Urothelium cell line (cell line): Measurements from ENCODE around the gene SMIM21.

Experiments
- DNase-seq: peaks from one replicate; pipeline ENCODE4 v3.0.0; 2011; ENCODE audit warnings: low spot score, mixed read lengths
- FAIRE-seq: peaks from 2 replicates; lab custom pipeline; 2011; peaks lifted over from hg19 to GRCh38; lab: Jason Lieb, UNC

The SMIM21 gene

DNA sequence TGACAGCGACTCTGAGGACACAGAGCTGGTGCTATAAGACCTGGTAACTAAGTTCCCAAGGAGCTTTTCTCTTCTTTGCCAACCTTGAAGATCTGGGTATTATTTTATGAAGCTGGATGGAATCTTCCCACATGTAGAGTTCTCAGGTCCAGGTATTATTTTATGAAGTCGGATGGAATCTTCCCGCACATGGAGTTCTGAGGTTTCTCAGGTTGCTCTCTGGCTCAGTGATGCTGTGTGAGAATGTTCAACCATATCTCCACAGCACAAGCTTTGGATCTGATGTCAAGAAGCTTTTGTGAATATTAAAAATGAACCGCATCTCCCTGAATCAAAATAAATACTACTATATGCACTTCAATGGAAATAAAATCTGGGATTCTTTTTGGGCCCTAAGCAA, at the start of gene SMIM21:
Gene SMIM21 (minus strand): TSS at position 101 of the 400 bp plus-strand sequence. CDS start 140 bp downstream, outside the sequence.
- no peak for DNase-seq
- FAIRE-seq, result no peak

DNA sequence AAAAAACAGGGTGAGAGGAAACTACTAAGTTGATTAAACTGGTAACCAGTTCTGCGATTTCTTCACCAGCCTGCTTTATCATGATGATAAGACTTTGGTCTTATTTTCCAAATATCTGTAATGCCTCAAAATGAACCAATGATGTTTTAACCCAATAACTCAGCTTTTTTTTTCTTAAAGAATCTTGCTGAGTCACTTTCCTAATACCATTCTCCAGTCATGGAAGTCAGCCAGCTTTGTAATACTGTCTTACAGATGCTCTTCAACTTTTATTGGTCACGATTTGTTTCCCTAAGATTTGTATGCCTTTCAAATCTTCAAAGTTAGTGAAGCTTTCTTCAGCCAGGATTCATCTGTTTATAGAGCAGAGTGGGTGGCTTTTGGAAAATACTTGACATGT, 47.7 kb upstream of the SMIM21 start:
- FAIRE-seq (no peak), DNase-seq (no peak)

DNA sequence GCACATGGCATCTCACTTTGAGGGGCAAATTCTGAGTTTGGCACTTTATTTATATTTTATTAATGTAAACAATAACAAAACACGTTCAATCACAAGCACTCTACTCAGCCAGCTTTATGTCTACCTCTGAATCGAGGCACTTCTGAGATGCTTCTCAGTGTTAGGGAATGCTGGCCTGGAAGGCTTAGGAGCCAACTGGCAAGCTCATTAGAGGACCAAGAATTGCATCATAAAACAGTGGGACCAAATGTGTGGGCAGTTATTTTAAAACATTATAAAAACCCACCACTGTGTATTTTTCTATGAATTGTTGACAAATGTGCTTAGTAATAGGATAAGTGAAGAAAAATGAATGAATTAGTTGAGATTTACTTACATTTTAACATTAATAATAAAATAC, 46.8 kb upstream of the SMIM21 start:
- FAIRE-seq (no peak), DNase-seq (no peak)

DNA sequence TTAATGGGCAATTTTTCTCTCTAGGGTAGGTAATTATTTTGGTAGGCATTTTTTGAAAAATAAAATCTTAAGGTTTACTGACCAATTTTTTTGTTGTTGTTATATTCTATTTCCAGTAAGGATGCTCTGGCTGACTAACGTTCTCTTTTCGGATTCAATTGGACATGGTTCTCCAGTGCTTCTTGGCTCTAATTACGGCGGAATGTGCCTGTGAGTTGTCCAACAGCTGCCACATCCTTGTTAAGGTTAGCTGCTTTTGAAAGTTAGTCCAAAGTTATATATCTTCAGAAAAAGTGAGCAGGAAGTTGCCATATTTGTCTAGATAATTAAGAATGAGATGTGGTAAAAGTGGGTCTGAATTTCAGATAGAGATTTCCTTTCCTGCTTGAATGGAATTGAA, 45.8 kb upstream of the SMIM21 start:
- DNase-seq (no peak), FAIRE-seq (no peak)

DNA sequence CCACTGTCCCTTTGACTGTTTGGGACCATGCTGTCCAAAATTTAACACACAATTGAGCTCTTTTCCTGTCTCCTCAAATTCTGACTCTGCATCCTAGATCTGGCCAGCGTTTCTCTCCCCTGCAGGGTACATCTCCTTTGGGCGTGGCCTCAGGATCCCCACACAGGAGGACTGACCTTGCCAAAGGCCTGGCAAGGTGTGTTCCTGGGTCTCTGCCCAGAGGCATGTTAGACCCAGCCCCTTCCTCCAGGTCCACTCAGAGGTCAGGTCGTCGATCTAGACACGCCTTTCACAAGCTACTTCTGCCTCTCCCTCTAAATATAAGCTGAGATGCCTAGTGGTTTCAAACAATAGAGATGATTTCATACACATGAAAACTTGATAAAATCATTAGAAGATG, 45.4 kb upstream of the SMIM21 start:
- FAIRE-seq, result no peak
- DNase-seq, result no peak

DNA sequence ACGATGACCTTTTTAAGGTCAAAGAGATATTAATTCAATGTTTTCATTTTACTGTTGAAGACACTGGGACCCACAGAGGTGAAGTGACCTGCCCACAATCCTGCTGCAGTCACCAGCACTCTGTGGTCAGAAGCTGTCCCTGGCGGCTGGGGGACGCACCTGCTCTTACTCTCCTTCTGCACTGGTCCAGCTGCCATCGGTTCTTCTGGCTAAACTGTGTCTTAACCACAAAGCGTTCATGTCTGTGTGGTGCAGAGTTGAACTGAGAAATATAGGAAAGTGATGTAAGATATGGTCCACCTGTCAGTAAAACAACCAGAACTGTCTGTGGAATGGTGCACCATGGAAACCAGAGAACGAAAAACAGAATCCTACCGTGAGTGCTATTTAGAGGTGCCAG, 44.9 kb upstream of the SMIM21 start:
- FAIRE-seq (no peak), DNase-seq (no peak)

DNA sequence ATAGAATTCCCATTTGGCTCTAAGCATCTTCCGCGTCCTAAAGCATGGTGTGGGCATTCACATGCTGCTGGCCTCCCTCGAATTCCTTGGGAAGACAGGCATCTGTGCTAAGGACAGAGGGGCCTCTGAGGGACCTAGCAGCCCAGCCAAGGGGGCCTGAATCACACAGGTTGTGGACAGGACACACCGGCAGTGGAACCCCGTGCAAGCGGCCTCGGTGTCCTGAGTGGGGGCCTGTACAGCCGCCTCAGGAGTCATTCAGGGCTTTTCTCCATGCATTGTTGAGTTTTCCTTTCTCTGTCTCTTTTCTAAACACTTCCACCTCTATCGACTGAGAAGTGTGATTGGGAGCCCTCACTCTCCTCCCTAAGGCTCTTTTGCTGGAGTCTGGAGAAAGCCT, 44.3 kb upstream of the SMIM21 start:
- no peak for DNase-seq
- FAIRE-seq, result no peak

DNA sequence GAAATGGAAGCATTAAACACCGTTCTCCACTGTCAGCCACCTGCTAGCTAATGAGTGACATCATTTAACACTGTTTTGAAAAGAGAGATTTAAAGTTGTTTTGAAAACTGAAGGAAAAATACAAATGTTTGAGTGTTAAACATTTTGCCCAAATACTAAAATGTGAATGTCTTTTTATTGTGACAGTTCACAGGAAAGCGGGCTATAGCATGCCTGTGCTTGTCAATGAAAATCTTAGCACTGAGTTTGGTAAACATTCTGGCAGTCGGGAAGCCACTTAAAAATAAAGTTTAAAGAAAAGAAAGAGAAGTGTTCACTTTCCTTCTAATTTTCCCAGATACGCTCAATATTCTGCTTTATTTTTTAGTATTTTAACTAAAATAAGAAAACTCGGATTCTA, 40.3 kb upstream of the SMIM21 start:
- FAIRE-seq, result no peak
- no peak for DNase-seq

DNA sequence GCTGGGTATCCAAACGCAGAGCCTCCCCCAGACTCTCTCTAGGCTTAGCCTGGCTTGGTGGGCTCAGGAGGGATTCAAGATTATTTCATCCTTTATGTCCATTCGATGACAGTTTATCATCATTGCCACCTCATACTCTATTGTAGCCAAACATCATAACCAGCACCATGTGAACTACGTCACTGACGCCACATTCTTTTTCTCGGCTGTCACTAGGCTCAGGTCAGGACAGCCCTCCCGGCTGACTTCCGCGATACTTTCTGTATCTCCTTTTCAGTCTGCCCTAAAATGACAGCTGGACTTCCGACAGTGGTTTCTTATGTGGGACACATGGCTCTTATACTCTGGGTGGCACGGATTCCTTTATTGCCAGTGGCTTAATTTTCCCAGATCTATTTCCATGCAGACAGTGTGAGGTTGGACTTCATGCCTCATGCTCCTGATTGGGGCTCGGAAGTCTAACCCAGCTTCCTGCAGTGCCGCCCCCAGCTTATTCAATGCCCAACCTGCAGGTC, 39.8 kb upstream of the SMIM21 start:
- DNase-seq (no peak), FAIRE-seq (no peak)

DNA sequence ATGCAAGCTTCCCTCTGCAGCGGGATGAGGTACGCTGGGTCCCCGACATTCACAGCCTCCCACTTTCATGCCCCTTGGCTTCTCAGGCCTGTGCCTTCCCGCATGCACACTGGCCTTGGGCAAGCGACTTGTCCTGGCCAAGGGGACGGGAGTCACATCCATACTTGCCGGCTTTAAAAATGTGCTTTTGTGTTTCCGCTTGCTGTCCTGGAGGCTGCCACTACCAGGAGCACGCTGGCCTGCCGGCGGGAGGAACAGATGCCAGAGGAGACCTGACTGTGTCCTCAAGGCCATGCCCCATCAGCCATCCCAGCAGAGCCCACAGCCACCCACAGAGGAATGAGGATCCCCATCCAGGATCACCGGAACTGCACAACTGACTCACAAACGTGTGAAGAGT, 36.9 kb upstream of the SMIM21 start:
- no peak for FAIRE-seq
- DNase-seq, result no peak

DNA sequence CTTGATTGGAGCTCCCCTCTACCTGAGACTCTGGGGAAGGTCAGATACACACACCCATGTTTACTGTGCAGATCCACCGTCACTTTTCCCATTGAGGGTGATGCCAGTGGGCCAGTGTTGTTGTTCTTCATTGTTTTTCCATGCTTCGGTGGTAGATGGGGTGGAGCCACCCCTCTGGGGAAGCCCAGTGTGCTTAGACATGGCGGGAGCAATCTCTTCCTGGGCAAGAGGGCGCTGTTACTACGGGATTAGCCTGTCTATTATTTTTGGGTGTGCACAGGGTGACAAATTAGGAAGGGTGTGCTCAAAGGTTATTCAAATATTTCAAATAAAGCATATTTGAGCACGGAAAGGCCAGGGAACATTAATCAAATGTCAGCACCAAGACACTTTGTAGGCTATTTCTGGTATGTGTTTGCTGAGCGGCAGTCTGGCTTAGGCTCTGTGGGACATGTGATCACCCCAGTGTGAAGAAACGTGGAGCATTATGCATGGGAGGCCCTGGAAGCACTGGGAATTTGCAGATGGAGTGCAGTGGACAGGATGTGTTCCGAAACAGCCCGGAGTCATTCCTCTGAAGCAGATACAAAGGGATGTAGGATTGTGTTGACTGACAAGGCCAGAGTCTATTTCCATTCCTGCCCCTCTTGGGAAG, 34.8 kb upstream of the SMIM21 start:
- FAIRE-seq (no peak), DNase-seq (no peak)

DNA sequence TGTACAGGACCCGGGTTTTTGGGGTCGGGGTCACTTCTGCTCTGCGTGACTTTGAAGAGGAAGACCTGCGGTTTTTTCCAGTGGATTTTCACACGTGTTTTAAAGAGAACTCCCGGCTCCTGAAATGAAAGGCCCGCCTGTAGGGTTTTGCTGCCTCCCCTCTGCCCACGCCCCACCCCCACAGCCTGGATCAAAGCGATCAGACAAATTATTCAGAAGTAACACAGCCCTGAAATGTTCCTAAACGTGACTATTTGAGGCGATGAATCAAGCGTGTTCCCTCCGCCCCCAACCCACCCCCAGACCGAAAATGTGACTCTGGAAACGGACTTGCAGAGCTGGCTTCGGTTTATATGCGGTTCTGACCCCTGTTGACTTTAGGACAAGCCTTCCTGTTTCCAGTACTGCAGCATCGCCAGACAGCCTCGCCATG, 28.7 kb upstream of the SMIM21 start:
- no peak for FAIRE-seq
- DNase-seq, result no peak

DNA sequence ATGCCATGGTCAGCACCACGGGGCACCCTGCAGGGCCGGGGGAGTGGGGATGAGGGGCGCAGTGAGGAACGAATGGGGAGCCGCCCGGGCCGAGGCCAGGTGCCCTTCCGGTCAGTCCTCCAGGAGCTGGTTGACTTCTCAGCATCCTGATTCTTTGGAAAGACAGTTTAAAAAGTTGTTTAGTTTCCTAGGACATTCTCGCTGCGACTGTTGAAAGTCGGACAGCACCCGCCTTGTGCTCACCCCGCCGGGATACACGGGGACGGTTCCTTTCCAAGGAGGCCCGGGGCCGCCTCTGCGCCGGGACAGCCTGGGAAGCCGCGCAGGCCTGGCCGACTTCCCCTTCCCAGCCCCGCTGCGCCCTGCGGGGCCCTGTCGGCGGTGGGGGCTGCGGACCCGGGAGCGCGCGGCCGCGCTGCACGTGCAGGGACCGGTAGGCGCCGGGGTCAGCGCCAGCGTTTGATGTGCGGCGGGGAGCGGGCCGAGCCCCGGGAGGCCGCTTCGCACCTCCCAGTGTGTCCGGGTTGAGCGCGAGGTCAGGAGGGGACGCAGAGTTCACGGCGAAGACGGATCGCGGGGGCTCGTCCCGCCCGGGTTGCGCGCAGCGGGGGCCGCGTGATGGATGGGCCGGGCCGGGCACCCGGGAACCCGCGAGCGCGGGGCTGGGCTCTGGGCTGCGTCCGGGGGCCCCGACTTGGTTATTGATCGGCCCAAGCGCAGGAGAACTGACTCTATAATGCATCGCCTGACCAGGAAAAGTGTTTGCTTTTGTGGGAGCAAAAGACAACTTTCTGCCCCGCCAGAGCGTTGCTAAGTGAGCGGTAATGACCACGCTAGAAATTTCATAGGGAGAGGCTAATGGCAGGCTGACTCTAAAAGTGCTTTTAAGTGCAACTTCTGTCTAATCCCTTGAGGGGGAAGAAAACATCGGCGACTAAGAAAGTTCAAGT, 28.0 kb upstream of the SMIM21 start:
- DNase-seq, result no peak
- FAIRE-seq, result no peak

DNA sequence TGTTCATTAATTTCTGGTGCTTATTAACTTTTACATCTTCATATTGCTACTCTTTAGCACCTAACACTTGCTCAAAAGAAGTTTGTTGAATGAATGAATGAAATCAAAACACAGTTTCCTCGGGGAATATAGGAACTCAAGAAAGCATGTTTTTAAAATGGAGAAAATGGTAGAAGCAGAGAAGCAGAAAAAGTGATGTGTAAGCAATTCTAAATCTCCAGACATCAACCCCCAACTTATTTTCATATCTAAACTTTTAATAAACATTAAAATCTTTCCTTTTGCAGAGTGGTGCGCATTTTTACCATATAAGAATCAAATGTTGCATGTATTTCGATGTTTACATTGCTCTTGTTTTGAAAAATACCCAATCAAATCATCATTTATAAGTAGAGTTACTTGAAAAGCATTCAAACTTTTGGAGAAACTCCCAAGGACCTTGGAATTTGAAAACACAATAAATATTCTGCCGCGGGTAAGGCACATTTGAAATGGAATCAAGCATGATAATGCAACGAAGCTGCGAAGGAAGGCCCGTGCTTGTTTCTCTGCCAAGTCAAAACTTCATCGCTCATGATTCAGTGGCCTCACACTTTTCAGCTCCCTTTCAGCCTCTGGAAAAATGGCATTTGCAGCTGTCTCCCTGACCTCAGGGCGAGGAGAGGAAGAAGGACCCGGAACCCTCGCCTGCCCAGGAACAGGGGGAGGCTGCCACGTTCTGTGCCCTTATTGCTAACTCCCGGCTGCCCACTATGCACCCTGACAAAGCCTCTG, 26.7 kb upstream of the SMIM21 start:
- FAIRE-seq, result no peak
- DNase-seq, result no peak

DNA sequence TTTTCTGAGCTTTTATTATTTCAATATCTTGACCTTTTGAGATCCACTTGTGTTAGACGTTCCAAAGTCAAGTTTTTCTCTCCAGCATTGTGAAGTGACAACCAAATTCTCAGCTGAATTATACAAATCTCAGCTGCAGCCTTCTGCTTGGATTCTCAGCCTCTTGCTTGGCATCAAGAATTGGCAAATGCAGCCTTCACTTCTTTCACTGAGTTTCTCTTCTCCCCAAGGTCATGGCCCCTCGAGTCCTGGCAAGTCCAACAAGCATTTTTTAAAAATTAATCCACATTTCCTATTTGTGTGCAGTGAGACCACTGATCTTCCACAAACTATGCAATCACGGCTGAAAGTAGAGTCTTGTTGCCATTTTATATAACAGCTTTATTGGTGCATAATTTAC, 23.4 kb upstream of the SMIM21 start:
- DNase-seq (no peak), FAIRE-seq (no peak)

DNA sequence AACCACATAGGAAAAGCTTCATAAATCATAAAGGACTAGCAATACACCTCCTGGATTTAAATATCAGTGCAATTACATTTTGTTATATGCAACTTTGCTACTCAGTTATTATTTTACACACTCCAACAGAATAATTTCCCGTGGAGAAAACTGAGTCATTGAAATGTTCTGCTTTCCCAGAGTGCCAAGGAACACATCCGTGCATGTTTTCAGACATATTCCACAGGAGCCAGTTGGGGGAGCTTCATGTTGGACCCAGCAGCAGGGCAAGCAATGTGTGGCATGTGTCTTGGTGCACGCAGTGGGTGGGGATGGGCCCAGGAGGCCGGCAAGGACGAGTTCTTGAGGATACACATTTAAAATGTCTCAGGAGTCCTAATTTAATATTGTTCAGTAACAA, 14.4 kb upstream of the SMIM21 start:
- FAIRE-seq (no peak), DNase-seq (no peak)

DNA sequence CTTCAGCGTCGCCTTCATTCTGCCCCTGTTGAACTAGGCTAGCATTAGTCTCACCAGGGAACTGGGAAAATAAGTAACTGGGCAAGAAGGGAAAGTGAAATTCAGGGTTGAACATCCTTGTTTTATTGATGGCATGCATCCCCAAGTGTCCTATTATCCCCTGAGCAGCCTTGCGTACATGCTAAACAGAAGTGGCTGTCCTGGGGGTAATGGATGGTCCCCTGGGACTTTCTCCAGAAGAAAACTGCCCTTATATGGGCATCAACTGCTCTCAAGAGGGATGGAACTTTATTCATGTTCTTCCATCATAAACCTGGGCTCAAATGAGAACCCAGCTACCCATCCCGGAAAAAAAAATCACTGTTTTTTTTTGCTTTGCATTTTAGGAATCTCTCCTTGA, 11.8 kb upstream of the SMIM21 start:
- DNase-seq, result no peak
- FAIRE-seq, result no peak

DNA sequence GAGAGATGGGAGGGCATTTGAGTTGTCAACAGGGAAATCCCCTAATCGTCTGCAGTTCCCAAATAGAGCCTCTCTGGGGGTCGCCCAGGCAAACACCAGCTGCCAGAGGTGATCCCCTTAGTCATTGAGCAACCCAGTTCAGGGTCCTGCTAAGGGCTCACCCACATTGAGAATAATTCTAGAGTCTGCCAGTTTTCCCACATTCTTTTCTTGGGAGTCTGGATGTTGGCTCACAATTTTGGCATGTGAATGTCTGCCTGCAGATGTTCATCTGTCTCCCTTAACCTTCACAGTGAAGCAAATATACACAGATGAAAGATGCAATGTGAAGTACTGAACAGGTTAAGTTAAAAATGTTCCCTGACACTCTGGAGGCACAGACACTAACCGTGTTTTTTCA, 11.4 kb upstream of the SMIM21 start:
- FAIRE-seq (no peak), DNase-seq (no peak)

DNA sequence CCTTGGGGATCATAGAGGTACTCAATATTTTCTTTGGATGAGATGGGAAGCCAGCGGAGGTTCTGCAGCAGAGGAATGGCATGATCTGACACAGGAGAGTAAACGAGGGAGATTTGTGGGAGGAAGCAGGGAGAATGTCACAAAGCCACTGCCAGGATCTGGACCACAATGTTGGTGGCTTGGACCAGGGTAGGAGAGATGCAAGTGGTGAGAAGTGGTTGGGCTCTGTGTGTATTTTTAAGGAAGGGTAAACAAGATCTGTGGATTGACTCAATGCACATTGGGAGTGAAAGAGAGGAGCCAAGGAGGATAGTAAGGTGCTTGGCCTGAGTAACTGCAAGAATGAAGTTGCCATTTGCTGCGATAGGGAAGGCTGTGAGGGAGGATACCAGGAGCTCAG, 10.5 kb upstream of the SMIM21 start:
- FAIRE-seq (no peak), DNase-seq (no peak)

DNA sequence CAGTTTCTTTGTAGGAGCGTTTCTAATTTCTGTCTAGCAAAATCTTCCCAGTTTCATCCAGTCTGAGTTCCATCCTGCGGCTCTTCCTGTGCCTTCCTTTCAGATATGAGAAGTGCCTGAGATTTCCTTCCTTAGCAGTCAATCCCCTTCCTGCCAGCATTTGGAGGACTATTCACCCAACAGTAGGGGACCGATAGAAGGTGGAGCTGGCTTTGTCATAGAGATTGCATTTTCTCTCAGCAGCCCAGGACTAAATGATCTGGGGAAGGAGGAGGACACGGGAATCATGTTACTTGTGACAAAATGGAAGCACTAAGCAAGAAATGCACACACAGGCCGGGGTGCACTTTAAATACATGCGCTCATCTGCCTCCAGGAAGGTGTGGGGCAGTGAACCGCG, 5.6 kb upstream of the SMIM21 start:
- FAIRE-seq, result no peak
- no peak for DNase-seq

DNA sequence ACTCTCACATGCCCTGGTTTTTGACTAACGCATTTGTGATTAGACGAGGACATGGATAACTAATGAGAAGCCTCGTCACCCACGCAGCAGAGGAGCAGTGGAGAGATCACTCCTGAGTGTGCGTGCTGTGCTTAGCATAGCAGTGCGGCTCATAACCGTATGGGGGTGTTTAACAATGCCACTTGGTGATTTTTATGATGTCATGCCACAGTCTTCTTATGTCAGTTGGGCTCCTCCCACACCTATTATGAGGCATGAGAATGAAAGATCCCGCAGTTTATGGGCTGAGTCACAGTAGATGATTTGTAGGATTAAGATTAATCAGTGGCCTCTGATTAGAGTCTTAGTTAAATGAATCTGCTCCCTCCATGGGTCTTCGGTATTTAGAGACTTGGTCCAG, 2.5 kb upstream of the SMIM21 start:
- FAIRE-seq, result no peak
- DNase-seq, result peak; percentile 12
